ENCODE measurements around the gene RCBTB2.
"Not testable (repeated sequence)": the region's sequence is repeated elsewhere in the genome, so short reads cannot be mapped to it uniquely, and the experiment has no call there.

Gene RCBTB2

DNA sequence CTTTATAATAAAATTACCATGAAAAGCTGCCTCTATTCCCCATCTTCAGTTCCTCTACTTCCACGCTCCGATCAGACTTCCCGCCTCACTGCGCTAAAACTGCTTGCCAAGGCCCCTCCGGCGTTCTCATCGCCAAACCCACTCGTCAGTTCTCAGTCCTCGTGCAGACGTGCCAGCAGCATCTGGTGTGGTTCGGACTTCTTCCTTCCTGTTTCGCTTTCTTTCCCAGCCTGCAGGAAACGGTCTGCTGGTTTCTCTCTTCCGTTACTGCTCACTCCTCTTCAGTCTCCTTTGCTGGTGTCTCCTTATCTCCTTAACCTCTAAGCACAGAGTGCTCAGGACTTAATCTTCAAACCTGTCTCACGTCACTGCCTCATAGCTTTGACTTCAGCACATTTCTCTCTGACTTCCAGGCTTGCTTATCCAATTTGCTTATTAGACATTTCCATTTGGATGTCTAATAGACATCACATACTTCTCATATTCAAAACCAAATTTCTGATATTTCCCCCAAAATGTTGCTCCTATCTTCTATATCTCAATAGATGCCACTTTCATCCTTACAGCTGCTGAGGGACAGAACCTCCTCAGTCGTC is 40.3 kb downstream of the RCBTB2 start:
- DNase-seq, result peak; percentile 43

DNA sequence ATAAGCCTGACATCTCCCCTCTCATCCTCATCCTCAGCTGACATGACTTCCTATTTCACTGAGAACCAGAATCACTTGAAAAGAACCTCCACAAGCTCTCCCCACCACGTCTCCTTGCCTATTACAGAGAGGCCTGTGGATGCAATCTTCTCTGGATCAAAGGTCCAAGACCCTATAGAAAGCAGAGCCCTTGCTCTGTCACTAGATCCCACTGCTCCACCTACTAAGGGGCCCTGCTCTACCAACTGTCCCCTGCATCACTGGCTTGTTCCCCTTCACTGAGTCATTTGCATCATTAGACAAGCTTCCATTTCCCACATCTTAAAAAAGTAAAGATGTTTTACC is 40.8 kb downstream of the RCBTB2 start:
- no peak for DNase-seq

DNA sequence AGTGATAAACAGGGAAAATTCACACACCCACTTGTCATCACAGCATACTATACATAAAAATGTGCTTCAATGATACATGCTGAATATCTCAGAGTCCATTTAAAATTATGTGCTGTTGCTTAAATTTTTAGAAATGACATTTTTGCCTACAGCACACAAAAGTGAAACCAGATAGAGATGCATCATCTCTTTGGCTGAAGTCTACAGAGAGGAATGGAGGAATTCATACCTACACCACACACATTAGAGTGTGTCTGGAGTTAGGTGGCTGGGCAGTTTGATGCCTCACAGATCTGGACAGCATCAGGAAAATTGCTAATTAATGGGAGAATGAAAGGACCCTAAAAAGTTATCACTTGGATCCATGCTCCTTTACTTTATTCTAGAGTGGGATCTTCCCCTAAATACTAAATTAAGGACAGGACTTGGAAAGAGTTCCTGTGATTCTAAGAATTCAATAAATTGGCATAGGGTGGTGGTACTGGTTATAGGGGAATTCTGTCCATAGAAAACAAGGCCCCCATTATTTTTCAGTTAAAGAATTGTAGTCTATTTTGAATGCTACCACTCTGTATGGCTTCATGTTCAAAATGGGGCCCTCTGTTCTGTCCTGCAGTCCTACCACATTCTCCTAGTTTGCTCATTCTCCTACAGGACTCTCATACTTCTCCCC is 41.3 kb downstream of the RCBTB2 start:
- DNase-seq, result no peak

DNA sequence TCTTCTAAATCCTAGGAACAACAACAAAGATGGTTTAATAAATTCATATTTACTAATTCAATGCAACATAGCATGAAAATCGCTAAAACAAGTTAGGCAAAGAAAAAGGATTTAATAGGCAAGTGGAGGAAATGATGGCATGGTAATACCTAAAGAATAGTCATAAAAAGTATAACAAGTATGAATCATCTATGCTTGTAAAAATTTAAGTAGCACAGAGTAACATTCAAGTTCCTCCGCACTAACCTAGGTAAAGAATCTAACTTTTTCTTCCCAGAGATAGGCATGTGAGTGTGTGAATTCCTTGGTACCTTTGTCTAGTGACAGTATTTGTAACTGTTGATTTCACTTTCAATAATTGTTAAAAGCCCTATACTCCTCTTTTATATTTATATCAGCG is 42.6 kb downstream of the RCBTB2 start:
- no peak for DNase-seq

DNA sequence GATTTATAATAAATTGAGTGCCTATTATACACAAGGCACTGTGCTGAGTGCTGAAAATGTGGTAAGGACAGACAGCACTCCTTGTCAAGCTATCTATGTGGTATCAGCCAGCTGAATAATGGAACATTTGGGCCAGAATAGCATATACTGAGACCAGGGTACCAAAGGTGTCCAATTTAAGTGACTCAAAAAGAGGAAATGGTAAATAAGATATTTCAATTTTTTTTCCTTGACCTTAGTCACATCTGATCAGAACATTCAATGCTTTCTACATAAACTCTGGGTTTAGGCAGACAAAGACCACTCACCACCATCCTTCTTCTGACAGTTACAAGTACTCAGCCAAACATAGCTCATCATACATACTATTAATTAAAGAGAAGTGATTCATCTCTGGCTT is 43.2 kb downstream of the RCBTB2 start:
- DNase-seq, result no peak

DNA sequence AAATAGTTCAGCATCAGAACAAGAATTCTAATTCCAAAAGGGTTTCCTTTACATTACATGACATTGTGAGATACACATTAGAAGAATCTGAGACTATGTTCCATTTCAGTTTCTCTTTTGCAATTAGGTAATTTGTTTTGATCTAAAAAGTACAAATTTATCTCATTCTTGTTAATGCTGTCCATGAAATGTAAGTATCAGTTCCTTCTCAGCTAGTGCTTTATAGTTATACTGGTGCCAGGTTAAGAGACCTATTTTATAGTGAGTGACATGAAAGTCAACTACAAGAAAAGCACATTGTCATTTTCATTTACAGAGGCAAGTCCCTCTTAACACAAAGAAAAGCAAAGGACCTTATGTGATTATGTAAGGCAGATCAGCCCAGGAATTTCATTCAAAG is 43.9 kb downstream of the RCBTB2 start:
- no peak for DNase-seq

DNA sequence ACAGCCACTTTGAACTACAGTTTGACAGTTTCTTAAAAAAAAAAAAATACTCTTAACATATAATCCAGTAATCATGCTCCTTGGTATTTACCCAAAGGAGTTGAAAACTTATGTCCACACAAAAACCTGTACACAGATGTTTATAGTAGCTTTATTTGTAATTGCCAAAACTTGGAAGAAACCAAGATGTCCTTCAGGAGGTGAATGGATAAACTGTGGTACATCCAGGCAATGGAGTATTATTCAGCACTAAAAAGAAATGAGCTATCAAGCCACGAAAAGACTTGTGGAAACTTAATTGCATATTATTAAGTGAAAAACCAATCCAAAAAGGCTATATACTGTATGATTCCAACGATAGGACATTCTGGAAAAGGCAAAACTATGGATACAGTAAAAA is 44.9 kb downstream of the RCBTB2 start:
- DNase-seq, result no peak

DNA sequence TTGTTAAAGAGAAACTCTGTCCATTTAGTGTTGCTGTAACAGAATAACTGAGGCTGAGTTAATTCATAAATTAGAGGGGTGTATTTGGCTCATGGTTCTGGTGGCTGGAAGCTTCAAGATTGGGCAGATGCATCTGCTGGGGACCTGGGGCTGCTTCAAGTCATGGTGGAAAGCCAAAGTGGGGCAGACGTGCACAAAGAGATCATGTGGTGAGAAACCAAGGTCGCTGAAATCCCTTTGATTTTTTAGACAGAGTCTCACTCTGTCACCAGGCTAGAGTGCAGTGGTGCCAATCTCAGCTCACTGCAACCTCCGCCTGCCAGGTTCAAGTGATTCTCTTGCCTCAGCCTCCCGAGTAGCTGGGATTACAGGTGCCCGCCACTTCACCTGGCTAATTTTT is 46.0 kb downstream of the RCBTB2 start:
- no peak for DNase-seq

DNA sequence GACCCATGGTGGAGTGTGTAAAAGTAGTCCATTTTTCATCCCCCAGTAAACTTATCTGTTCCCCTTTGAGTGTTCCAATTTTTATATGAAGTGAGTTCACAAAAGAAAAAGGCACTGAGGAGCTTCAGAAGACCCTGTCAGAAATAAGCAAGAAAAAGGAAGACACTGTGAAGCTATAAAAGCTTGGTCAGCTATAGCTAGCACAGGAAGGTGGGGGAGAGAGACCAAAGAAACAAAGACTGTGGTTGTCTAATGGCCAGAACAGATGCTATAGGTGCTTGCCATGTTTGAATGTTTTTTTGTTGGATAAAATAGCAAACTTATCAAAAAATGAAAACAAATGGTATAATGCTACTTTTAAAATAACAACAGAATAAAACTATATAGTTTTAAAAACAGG is 46.5 kb downstream of the RCBTB2 start:
- DNase-seq, result no peak

DNA sequence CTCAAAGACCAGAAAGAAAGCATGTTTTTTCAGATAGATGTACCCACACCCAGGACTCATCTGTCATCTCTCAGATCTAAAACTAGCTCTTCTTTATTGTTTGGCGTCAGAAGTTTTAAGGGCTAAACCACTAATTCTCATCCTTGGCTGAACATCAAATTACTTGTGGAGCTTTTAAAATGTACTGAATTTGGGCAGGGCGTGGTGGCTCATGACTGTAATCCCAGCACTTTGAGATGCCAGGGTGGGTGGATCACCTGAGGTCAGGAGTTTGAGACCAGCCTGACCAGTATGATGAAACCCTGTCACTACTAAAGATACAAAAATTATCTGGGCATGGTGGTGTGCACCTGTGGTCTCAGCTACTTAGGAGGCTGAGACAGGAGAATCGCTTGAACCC is 47.4 kb downstream of the RCBTB2 start:
- no peak for DNase-seq

DNA sequence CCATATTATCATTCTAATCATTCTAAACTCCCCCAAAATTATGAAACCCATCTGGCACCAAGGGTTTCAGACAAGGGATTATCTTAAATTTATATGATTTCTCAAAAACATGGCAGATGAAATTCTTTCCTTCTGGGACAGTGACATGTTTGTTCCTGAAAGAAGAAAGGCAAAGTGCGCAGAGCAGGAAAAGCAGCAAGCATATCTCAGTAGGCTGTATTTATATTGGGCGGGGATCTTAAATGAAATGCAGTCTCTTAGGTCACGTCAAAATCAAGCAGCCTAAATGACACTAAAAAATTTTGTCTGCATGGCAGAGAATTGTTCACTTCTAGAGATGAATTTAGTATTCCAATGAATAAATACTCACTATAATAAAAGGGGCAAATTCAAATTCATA is 49.3 kb downstream of the RCBTB2 start:
- DNase-seq, result no peak

DNA sequence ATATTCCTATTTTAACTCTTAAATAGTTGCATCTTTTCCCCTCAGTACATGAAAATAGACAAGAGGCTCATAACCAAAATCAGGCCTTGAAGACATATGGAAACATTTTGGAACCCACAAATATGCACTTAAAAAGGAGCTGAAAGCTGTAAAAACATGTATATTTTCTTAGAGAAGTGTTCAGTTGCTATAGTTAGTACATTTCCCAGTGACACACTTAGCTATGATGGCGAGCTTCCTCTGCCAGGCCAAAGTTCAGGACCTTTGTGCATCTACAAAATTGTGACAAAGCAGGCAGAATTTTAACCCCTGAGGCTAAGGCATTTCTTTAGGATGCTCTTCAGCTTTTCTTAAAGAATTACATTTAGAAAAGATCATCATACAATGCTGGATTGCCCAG is 54.5 kb downstream of the RCBTB2 start:
- DNase-seq, result no peak

DNA sequence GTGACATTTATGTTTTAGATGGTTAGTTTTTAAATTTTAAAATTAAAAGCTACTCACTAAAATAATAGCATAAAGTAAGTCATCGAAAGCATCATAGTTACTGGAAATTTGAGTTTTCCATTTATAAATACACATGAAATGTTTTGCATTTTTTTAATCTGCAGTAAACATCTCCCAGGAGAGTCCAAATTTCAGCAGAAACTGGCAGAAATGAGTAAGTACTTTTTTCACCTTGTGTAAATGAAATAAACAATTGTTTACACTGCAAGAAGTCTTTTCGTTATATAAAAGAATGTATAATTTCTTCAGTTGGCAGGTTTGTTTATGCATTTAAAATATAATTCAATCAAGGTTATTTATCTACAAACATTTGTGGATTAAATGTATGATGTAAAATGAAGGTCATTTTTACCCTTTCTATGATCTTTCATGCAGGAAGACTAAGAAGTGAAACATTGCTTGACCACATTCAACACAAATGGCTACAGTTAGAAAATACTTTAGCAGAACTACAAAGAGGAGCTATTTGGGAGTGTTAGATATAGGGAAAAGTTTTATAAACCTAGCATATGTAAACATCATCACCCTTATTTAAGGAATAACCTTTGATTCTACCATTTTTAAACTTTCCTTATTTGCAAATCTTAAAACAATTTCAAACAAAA is 55.6 kb downstream of the RCBTB2 start:
- DNase-seq, result no peak

DNA sequence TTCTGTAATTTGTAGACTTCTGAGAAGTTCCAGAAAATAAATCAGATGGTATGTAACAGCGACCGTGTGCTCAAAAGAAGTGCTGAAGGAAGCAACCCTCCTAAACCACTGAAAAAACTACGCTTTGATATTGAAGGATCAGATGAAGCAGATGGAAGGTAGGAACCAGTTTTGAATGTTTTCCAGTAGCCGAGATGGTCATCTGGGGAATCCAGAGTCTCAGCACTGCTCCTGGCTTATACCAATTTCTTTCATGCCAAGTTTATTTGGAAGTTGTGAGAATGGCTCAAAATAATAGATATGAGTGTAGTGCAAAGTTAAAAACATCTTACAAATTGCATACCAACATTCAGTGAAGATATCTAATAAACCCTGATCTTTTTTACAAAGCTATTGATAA is 56.2 kb downstream of the RCBTB2 start:
- DNase-seq, result peak; percentile 1

DNA sequence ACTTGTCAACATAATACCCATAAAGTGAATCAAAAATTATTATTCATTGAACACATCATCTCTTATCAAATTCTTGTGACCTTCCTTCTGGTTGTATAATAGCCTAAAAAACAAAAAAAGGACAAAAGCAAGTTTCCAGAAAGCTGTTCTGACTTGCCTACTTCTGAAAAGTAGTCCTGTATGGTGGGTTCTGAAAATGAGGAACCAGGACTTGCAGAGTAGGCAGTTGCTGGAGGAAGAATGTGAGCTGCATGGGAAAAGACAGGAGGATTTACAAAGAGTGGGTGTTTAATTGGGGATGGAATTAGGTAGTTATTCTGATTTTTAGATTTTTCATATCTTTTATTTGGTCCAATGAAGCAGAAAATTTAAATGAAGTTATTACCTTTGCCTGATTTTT is 56.7 kb downstream of the RCBTB2 start:
- DNase-seq, result no peak

DNA sequence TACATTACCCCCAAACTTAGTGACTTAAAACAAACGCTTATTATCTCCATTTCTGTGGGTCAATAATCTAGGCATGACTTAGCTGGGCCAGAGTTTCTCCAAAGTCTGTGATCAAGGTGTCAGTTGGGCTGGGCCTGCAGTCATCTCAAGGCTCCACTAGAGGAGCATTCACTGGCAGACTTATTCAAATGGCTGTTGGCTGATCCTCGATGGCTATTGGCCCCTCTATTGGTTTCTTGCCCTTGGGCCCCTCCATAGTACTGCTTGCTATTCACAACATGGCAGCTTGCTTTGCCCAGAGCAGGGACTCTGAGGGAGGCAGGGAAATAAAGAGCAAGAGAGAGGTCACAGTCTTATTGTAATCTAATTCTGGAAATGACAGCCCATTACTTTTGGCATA is 57.6 kb downstream of the RCBTB2 start:
- no peak for DNase-seq

DNA sequence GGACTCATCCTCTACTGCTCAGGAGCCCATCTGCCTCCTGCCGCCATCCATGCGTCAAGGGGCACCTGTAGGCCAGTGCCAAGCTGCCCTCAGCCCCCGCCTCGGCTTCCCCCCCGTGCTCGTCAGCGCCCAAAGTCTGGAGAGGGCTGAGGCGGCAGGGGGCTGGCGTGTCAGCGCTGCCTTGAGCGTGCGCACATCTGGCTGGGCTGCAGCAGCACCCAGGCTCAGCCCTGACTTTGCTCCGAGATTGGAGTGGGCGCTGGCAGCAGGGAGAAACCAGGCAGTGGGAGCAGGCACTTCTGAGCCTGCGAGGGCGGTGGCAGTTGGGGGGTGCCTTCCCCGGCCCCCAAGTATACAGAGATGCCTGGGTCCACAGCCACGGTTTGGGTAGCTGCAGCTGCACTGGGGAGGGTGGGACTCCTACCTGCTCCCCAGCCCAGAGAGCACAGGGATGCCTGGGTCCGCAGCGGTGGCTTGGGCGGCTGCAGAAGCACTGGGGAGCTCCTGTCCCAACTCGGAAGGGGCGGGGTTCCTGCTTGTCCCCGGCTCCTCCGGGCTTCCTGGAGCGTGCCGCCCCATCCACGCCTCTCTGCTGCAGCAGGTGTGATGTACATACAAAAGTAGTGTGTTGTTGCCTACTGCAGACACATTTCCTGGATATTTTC is 75.2 kb downstream of the RCBTB2 start:
- no peak for DNase-seq

DNA sequence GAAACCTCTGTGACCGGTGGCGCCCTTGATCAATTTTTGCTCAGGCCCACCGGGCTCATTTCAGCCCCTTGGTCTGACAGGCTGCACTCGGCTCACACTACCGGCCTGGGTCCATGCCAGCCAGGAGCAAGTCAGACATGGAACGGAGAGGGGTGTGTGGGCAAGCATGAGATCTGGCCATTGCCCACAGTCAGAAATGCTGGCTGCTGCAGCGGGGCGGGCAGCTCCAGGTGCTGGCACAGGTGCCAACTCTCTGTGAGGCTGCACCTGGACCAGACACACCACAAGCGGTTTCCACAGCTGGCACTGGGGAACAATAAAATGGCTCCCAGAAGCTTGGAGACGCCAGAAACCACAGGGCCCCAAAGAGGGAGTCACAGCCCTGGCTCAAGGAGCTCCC is 76.3 kb downstream of the RCBTB2 start:
- DNase-seq, result no peak

DNA sequence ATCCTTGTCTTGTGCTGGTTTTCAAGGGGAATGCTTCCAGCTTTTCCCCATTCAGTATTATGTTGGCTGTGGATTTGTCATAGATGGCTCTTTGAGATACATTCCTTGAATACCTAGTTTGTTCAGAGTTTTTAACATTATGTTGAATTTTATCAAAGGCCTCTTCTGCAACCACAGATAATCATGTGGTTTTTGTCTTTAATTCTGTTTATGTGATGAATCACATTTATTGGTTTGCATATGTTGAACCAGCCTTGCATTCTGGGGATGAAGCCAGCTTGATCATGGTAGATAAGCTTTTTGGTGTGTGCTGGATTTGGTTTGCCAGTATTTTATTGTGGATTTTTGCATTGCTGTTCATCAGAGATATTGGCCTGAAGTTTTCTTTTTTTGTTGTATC is 81.7 kb downstream of the RCBTB2 start:
- DNase-seq, result not testable (repeated sequence)

DNA sequence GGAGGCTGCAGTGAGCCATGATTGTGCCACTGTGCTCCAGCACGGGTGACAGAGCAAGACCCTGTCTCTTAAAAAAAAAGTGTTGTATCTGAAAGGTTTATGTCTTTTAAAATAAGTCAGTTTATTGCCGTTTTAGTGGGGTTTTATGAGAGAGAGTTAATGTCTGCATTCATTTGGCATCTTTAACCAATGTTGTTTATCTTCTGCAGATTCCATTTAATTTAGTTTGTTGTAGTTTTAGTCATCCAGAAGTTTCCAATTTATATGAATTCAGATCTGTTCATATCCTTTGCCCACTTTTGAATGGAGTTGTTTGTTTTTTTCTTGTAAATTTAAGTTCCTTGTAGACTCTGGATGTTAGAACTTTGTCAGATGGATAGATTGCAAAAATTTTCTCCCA is 83.2 kb downstream of the RCBTB2 start:
- DNase-seq, result no peak

DNA sequence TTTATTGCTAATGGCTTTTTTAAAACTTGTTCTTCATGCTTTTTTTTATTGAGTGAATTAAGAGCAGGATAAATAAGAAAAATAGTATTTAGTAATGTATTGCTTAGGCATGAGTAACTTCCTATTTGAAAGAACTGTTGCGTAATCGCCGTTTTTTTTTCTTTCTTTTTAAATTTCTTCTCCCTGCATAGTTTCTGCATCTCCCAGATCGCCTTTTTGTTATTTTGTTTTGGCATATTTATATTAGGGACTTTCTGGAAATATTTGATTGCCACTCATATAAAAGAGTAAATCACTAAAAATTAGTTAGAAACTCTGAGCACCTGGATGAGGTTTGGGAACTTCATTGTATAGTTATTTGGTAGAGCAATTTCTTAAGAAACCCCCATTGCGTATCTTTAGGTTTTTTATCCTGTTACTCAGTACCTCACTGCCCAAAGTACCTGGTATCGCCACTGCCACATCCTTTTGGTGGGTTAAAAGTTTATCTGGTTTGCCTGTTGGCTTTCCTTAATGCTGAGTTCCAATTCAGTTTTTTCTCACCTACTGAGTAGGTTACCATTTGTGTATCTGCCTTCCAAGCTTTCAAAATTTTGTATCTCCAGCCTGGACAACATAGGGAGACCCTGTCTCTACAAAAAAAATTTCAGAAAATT is 83.8 kb downstream of the RCBTB2 start:
- no peak for DNase-seq

DNA sequence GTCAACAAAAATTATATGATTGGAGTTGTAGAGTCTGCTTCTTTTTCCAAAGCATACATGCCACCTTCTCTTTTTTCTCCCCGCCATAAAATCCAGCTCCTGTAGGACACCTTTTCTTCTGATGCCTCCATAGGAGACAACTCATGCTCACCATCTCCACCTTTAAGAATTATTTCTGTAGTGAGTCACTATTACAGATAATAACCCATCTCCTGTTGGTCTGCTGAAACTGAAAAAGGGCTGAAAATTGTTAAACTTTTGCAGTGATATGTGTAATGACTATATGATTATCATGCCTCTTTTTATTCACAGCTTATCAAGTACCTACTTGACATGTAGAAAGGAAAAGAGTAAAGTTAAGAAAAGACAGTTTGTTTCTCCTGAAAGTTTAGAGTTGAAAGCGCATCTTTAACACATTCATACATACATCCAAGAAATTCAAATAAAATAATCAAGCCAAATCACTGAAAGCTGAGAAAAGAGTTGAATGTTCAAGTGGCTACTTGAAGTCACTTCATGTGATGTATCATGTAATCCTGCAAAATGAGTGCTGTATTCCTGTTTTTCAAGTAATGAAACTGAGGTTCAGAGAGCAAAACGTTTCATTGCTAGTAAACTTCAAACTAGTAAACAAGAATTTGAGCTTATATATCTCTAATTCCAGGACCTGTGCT is 84.5 kb downstream of the RCBTB2 start:
- no peak for DNase-seq

DNA sequence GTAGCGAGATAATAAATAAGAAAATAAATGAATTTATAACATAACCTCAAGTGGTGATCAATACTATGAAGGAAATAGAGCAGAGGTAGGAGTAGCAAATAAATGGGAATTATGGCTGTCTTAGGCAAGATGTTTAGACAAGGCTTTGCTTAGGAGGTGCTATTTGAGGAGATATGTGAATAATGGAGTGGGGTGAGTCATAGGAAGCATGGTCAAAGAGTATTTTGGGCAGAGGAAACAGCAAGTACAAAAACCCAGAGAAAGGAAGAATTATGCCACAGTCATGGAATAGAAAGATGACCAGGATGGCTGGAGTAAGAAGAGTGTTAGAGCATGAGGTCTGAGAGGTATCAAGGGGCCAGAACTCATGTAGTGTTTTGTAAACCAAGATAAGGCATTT is 86.4 kb downstream of the RCBTB2 start:
- DNase-seq, result no peak

All from NCI-H446 treated with DMSO at 0.1 percent for 48 hours (cell line).